ENCODE data around the gene ZEB1. TPM values are rescaled to one million over a fixed set of nuclear protein-coding genes. Genes with fewer than 3 reads are reported as not detected.

Gene ZEB1
- total and polyA plus RNA-seq, 2 of the 8 experiments (the other 6 are each of a cell fraction or from before 2014, with no cell fraction given): 0.08 to 0.15 TPM

DNA sequence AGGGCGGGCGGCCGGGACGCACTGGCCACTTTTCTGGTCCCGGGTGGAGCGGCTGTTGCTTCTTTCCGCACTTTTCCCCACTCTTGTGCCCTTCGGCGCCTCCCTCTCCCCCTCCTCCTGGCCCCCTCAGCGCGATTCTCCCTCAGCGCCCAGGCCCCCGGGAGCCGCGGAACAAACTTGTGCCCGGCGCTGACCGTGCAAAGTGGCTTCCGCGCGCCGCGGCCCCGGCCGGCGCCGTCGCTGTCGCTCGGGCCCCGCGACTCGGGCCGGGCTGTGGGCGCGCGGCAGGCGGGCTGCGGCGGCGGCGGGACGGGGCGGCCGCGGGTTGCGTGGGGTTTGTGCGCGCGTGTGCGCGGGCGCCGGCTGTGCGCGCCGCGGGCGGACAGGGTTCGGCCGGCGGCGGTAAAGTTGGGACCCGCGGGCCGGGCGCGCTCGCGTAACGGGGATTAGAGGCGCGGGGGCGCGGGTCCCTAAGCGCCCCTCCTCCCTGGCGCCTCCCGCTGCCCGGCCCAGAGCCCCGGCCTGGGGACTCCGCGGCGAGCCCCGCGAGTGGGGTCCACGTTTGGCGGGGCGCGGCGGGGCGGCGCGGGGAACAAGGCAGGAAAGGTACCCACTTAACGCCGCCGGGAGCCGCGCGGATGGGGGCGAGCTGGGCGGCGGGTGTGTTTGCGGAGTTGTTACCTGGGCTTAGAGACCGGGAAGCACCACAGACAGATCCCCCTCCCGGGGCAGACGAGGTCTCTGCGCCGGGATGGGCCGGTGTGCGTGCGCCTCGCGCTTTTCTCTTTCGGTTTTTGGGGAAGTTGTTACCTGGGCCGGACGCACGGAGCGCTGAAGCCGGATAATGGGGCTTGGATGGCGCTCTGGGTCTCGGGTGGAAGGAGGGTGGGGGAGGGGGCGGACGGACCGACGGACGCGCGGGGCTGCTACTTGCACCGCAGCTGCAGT lies 860 bp downstream of the ZEB1 start:
- H3K4ac ChIP-seq (replicated peaks; ENCODE audit: insufficient read length, low read depth, low read length): no peak overlapping the region
- H4K8ac ChIP-seq (ENCODE audit: extremely low read depth, insufficient read depth, low read length): no peak overlapping the region
- no peak overlapping the region for H2AK5ac ChIP-seq (ENCODE audit: low read depth, low read length)
- no peak overlapping the region for H2AFZ ChIP-seq (ENCODE audit: low read length)
- H3K4me1 ChIP-seq (replicated peaks in 1 of 4; ENCODE audit: control insufficient read depth in 3 of 4, insufficient read depth in 4 of 4, low read length in 3 of 4): peaks cover 0 to 4% (median 3%) of the 10 kb centered on the region in 4 experiments; a peak in 4 of 7 replicates
- DNase-seq (ENCODE audit: low read depth in 1 of 2, low spot score in 2 of 2) (peak in 1 of 2 experiments; percentile 64), FAIRE-seq (no peak)
- TF ChIP-seq RAD21 (IDR thresholded peaks at IDR 0.05 in 1 of 2, conservative IDR thresholded peaks at IDR 0.05 in 1 of 2; ENCODE audit: low read depth in 2 of 2, low read length in 2 of 2) (peak in 1 of 2 experiments; percentile 1; a peak in 1 of 4 replicates), CBX8 (IDR thresholded peaks at IDR 0.05; ENCODE audit: borderline replicate concordance, low read depth, low read length) (no peak), BRCA1 (IDR thresholded peaks at IDR 0.05; ENCODE audit: low read depth, low read length) (no peak), KDM1A (IDR thresholded peaks at IDR 0.05; ENCODE audit: borderline replicate concordance, low read length) (0 out of 2 replicates have a peak, but pooled peaks have one; percentile 0), RBBP5 (IDR thresholded peaks at IDR 0.05; ENCODE audit: borderline replicate concordance, low read depth, low read length) (no peak), SRF (IDR thresholded peaks at IDR 0.05; ENCODE audit: low read depth, low read length) (no peak), TAF1 (IDR thresholded peaks at IDR 0.05; ENCODE audit: low read depth, low read length) (no peak)
- no peak overlapping the region for H2BK15ac ChIP-seq (ENCODE audit: low read length)
- ChIA-PET CTCF (ENCODE audit: partially characterized antibody) (no interaction called here), POLR2A (ENCODE audit: partially characterized antibody) (no interaction called here)
- no peak overlapping the region for H4K5ac ChIP-seq (ENCODE audit: insufficient read length, low read depth, low read length)
- H3K23ac ChIP-seq (ENCODE audit: insufficient read length): no peak overlapping the region
- no peak overlapping the region for H3K56ac ChIP-seq (replicated peaks; ENCODE audit: insufficient read length, low read depth, low read length)
- H3K9ac ChIP-seq (replicated peaks in 1 of 4; ENCODE audit: extremely low read depth in 1 of 4, low read depth in 3 of 4, low read length in 3 of 4): no peak overlapping the region
- H2BK20ac ChIP-seq (ENCODE audit: low read length): no peak overlapping the region
- H3K9me3 ChIP-seq (ENCODE audit: insufficient read depth in 2 of 2, low read depth in 1 of 2, low read length in 1 of 2): no peaks in the 10 kb centered on the region
- peak overlapping the region; percentile 41 to 93 (median 89) for H3K4me3 ChIP-seq (ENCODE audit: extremely low read depth in 1 of 4, insufficient read depth in 2 of 4, low read depth in 3 of 4, low read length in 4 of 4)
- H3K79me1 ChIP-seq (ENCODE audit: low read depth, low read length): no peaks in the 10 kb centered on the region
- H3K27me3 ChIP-seq (replicated peaks in 1 of 4; ENCODE audit: control insufficient read depth in 3 of 4, extremely low read depth in 1 of 4, insufficient read depth in 3 of 4, low read length in 3 of 4): peaks cover 13 to 54% (median 31%) of the 10 kb centered on the region in 4 experiments
- H3K18ac ChIP-seq (ENCODE audit: extremely low read depth, low read length): no peak overlapping the region
- H3K4me2 ChIP-seq (ENCODE audit: insufficient read depth in 1 of 2, low read depth in 2 of 2, low read length in 2 of 2): peak overlapping the region; percentile 91 to 99
- no peaks in the 10 kb centered on the region; a peak in 1 of 8 replicates for H3K36me3 ChIP-seq (ENCODE audit: control insufficient read depth in 2 of 4, insufficient read depth in 4 of 4, low read length in 3 of 4)
- no peak overlapping the region for H2BK120ac ChIP-seq (replicated peaks; ENCODE audit: low read depth, low read length)
- WGBS, 2 experiments (ENCODE audit: extremely low coverage in 1 of 2, insufficient coverage in 1 of 2, insufficient read length in 1 of 2, insufficient replicate concordance in 2 of 2, low coverage in 1 of 2, low lambda C conversion rate in 2 of 2, missing lambda C conversion rate in 1 of 2): 2% methylated on average over 55 of the region's 129 CpGs; no CpG with 5 or more reads in 1 of the 2 experiments
- H3K27ac ChIP-seq (ENCODE audit: low read depth, low read length): no peak overlapping the region
- no peak overlapping the region for H4K91ac ChIP-seq (replicated peaks; ENCODE audit: insufficient read length, low read length)
- no peak overlapping the region for H3K14ac ChIP-seq (ENCODE audit: insufficient read length)
- no peak overlapping the region for H2BK5ac ChIP-seq (ENCODE audit: low read depth, low read length)
- no peaks in the 10 kb centered on the region for H3K79me2 ChIP-seq (ENCODE audit: control insufficient read depth in 1 of 2, insufficient read depth in 2 of 2, low read length in 2 of 2)
- peaks cover 2 to 8% of the 10 kb centered on the region in 2 experiments for H4K20me1 ChIP-seq (replicated peaks in 1 of 2; ENCODE audit: control insufficient read depth in 1 of 2, insufficient read depth in 2 of 2, low read length in 2 of 2)
- H3K23me2 ChIP-seq (ENCODE audit: low read depth, low read length): peaks cover 14% of the 10 kb centered on the region
- no peak overlapping the region for H2BK12ac ChIP-seq (ENCODE audit: low read depth, low read length)
